A549 treated with dexamethasone at 1 μM for 4 hours (cell line): ENCODE data around the gene TTC38. TPM values are rescaled to one million over a fixed set of nuclear protein-coding genes. Genes with fewer than 3 reads are reported as not detected.

Experiments
- total RNA-seq: library from RNA; stranded (reverse); fragments of 200-300 nt; extraction: Qiagen RNA extraction; gene quantifications from 5 replicates; pipeline ENCODE4 v1.2.3, GENCODE V29; 2022

Gene TTC38
- 10.3 to 13.8 TPM (median 12.5 TPM) in 5 replicates for total RNA-seq

GRCh38 chr22:46267431-46268279 lies at the start of gene TTC38:
TSS of gene TTC38 (plus strand) at chr22:46268008. CDS start at chr22:46268040, 32 bp downstream.

GRCh38 chr22:46250035-46250782 lies 17.6 kb upstream of the TTC38 start, which contains the start of gene CDPF1:
TSS of gene CDPF1 (minus strand) at chr22:46250293. CDS start at chr22:46248284, 2,009 bp downstream.

GRCh38 chr22:46263216-46263590 lies 4.6 kb upstream of the TTC38 start, which contains the start of gene PKDREJ:
TSS of gene PKDREJ (minus strand) at chr22:46263343. CDS start at chr22:46263322, 21 bp downstream.

DNA sequence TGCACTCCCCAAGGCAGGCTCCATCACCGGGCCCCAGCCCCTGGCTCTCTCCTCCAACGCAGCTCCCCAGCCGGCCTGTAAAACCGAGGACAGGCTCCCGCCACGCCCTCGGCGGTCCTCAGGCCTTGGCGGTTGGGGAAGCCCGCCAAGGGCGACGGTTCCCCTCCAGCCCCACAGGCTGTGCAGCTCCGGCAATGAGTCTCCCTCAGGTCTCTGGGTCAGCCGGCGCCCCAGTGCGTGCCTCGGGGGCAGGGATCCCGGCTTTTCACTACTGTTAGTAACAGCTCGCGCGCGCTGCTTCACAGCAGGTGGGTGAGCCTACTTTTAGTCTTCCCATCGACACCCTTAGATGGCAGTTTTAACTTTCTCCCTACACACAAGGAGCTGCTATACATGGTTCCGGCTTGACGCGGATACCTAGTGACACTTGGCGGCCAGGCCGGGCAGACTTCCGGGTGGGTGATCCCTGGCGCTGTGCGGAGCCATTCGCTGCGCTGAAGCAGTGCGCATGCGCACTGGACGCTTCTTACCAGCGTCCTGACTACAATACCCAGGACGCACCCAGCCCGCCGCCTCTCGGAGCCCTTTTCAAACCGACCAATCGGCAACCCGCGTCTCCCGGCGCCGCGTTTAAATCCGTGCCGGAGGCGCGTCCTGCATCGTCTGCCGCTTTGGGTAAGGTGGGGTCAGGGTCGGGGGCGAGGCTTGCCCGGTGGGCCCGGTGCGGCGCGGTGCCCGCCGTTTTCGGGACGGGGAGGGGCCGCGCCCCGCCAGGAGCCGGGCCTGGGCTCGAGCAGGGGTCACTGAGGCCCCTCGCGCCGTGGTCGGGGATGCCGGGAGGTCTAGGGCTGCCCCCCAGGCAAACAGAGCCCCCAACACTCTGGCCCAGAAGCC lies 28.7 kb downstream of the TTC38 start, which contains the start of gene GTSE1:
TSS of gene GTSE1 (plus strand) at position 614 of the 894 bp plus-strand sequence. CDS start 531 bp downstream, outside the sequence.

DNA sequence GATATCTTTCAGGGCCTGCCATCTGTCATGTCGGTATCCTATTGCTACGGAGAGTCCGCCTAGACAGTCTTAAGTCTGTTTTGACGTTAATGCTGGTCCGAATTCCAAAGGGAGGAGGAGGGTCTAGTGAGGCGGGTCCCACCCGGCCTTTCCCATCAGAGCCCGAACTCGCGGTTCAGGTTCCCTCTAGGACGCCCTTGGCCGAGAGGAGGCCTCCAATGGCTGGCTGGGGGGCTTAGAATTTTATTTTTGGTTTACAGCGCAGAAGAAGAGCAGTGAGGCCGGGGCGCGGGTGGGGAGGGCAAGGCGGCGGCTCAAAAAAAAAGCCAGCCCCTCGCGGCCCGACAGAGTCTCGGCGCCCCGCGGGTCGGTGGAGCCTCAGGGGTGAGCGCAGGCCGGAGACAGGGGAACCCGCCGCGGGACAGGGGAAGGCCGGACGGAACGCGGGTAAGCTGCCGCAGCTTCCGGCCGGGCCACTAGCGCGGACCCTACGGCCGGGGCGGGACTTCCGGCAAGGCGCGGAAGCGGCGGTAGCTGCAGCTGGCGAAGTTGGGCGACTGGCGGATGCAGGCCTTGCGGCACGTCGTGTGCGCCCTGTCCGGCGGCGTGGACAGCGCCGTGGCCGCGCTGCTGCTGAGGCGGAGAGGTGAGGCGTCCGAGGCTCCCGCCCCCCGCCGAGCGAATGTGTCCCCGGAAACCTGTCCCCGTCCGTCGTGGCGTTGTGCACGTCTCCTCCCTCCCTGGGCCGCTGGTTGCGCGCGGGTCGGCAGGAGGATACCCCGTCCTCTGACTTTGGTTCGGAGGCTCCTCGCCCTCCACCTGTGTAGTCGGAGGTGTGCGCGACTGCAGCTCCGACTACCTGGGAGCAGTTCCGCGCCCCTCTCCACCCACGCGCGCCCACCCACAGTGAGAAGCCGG lies 67.7 kb downstream of the TTC38 start, which contains the start of gene TRMU:
TSS of gene TRMU (plus strand) at position 514 of the 918 bp plus-strand sequence. CDS start at position 565, 51 bp downstream.

Other genes with a start within 250 kb of the TTC38 start
- gene PPARA, start 117.5 kb upstream of the TTC38 start, total RNA-seq = 1.3 to 2.5 TPM (median 1.5 TPM) in 5 replicates
- 7.5 to 10.1 TPM (median 8.6 TPM) in 5 replicates for gene CDPF1, start 17.7 kb upstream of the TTC38 start, total RNA-seq
- gene PKDREJ, start 4.7 kb upstream of the TTC38 start, total RNA-seq = not detected in 5 replicates
- gene GTSE1, start 28.9 kb downstream of the TTC38 start, total RNA-seq = 22.7 to 34.7 TPM (median 33.6 TPM) in 5 replicates
- 30.2 to 40.1 TPM (median 35.0 TPM) in 5 replicates for gene TRMU, start 67.7 kb downstream of the TTC38 start, total RNA-seq